ENCODE measurements around the gene RCHY1. TPM values are rescaled to one million over a fixed set of nuclear protein-coding genes. Genes with fewer than 3 reads are reported as not detected.

The RCHY1 gene
- total RNA-seq, 2 experiments from 2014 or later, result 33.6 to 37.0 TPM

DNA sequence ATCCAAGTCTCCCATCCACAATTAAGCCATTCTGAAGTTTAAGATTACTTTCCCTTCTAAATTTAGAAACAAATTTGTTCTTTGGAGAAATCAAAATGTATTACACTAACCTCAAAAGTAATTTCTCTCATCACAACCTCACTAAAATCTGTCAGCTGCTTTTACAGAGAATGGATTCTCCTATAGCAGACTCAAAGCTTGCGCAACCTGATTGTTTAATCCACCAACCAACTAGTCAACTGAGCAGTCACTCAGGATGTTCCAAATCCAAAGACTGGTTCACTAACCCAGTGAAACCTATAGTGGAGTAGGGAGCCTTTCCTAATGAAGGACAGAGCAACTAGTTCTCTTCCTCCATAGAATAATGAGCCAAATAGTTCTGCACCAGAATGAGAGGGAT is 44.3 kb downstream of the RCHY1 start:
- ChIA-PET POLR2A (no interaction called here), CTCF (no interaction called here)
- ATAC-seq (ENCODE audit: poor library complexity) (no peak), DNase-seq (no peak)
- TF ChIP-seq, protein P1, sequence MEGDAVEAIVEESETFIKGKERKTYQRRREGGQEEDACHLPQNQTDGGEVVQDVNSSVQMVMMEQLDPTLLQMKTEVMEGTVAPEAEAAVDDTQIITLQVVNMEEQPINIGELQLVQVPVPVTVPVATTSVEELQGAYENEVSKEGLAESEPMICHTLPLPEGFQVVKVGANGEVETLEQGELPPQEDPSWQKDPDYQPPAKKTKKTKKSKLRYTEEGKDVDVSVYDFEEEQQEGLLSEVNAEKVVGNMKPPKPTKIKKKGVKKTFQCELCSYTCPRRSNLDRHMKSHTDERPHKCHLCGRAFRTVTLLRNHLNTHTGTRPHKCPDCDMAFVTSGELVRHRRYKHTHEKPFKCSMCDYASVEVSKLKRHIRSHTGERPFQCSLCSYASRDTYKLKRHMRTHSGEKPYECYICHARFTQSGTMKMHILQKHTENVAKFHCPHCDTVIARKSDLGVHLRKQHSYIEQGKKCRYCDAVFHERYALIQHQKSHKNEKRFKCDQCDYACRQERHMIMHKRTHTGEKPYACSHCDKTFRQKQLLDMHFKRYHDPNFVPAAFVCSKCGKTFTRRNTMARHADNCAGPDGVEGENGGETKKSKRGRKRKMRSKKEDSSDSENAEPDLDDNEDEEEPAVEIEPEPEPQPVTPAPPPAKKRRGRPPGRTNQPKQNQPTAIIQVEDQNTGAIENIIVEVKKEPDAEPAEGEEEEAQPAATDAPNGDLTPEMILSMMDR (IDR thresholded peaks at IDR 0.05), result no peak
- H3K4me1 ChIP-seq (ENCODE audit: insufficient read depth, low read length), result no peaks in the 10 kb centered on the region
- Mint-ChIP-seq H3K4me3 (no peak overlapping the region), H3K9me3 (no peaks in the 10 kb centered on the region), H3K4me1 (ENCODE audit: low read depth) (no peaks in the 10 kb centered on the region), H3K27ac (no peak overlapping the region), H3K36me3 (ENCODE audit: low read depth) (peaks cover 13% of the 10 kb centered on the region), H3K27me3 (no peaks in the 10 kb centered on the region)
- no peaks in the 10 kb centered on the region for H3K27me3 ChIP-seq (ENCODE audit: control insufficient read depth in 1 of 2, insufficient read depth in 2 of 2, low read length in 2 of 2)
- no peaks in the 10 kb centered on the region for H3K9me3 ChIP-seq (ENCODE audit: control insufficient read depth in 1 of 2, insufficient read depth in 1 of 2, low read length in 2 of 2)
- H3K4me3 ChIP-seq (ENCODE audit: low read length), result no peak overlapping the region
- no peak overlapping the region for H3K27ac ChIP-seq (ENCODE audit: low read depth in 1 of 2, low read length in 2 of 2)
- H3K36me3 ChIP-seq (ENCODE audit: insufficient read depth, low read length), result no peaks in the 10 kb centered on the region
- intact Hi-C loops (cut with DNase I, micrococcal nuclease), result no loop called here

DNA sequence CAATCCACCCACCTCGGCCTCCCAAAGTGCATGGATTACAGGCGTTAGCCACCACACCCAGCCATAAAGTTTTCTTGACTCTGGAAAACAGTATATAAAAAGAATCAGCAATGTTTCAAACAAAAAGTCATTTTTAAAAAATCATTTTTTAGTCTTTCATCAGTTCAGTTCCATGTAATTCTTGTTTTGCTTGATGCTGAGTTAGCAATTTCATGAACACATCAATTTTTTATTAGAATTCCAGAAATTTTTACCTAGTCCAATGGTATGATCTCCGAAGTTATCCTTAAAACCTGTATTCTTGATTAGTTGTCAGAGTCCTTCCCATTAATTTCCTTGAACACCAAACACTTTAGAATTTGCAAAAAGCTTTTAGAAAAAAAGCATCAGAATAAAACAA is 56.8 kb downstream of the RCHY1 start:
- H3K4me3 ChIP-seq (ENCODE audit: low read length), result no peak overlapping the region
- Mint-ChIP-seq H3K9me3 (no peaks in the 10 kb centered on the region), H3K27me3 (peaks cover 22% of the 10 kb centered on the region), H3K27ac (no peak overlapping the region), H3K4me3 (no peak overlapping the region), H3K36me3 (ENCODE audit: low read depth) (no peaks in the 10 kb centered on the region), H3K4me1 (ENCODE audit: low read depth) (no peaks in the 10 kb centered on the region)
- intact Hi-C loops (cut with DNase I, micrococcal nuclease), result no loop called here
- POLR2A ChIA-PET, result no interaction called here
- H3K9me3 ChIP-seq (ENCODE audit: control insufficient read depth in 1 of 2, insufficient read depth in 1 of 2, low read length in 2 of 2), result peaks cover 0 to 5% of the 10 kb centered on the region in 2 experiments
- H3K4me1 ChIP-seq (ENCODE audit: insufficient read depth, low read length), result no peaks in the 10 kb centered on the region
- DNase-seq (no peak), ATAC-seq (ENCODE audit: poor library complexity) (no peak)
- TF ChIP-seq, protein P1 (IDR thresholded peaks at IDR 0.05), result no peak
- peaks cover 0 to 5% of the 10 kb centered on the region in 2 experiments for H3K27me3 ChIP-seq (ENCODE audit: control insufficient read depth in 1 of 2, insufficient read depth in 2 of 2, low read length in 2 of 2)
- no peak overlapping the region for H3K27ac ChIP-seq (ENCODE audit: low read depth in 1 of 2, low read length in 2 of 2)
- H3K36me3 ChIP-seq (ENCODE audit: insufficient read depth, low read length), result no peaks in the 10 kb centered on the region
- CTCF ChIA-PET, result no interaction called here

DNA sequence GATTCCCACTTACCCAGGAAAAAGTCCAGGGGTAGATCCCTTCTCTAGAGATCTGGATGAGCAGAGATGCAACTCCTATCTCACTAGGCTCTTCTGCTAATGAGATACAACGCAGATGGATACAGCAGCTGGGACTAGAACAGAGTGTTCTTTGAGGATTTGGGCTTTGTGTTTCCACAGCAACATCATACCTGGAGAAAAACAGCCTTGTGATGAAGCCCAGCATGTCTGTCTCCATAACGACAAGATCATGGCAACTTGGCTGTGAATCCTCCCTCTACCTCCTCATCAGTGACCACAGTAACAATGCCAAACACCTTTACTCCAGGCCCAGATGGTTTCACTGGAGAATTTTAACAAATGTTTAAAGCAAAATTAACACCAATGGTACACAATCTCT is 80.1 kb downstream of the RCHY1 start:
- POLR2A ChIA-PET, result no interaction called here

More for the DNA sequence above, 80.1 kb downstream of the RCHY1 start:
- no peaks in the 10 kb centered on the region for H3K4me1 Mint-ChIP-seq (ENCODE audit: low read depth)
- DNase-seq (no peak), ATAC-seq (ENCODE audit: poor library complexity) (no peak)
- Histone ChIP-seq H3K9me3 (ENCODE audit: control insufficient read depth in 1 of 2, insufficient read depth in 1 of 2, low read length in 2 of 2) (peaks cover 0 to 5% of the 10 kb centered on the region in 2 experiments), H3K4me3 (ENCODE audit: low read length) (no peak overlapping the region), H3K27ac (ENCODE audit: low read depth in 1 of 2, low read length in 2 of 2) (no peak overlapping the region), H3K4me1 (ENCODE audit: insufficient read depth, low read length) (no peaks in the 10 kb centered on the region), H3K27me3 (ENCODE audit: control insufficient read depth in 1 of 2, insufficient read depth in 2 of 2, low read length in 2 of 2) (peaks cover 4% of the 10 kb centered on the region in 2 experiments), H3K36me3 (ENCODE audit: insufficient read depth, low read length) (no peaks in the 10 kb centered on the region)
- no peaks in the 10 kb centered on the region for H3K36me3 Mint-ChIP-seq (ENCODE audit: low read depth)
- peaks cover 5% of the 10 kb centered on the region for H3K9me3 Mint-ChIP-seq
- H3K27ac Mint-ChIP-seq, result no peak overlapping the region
- H3K27me3 Mint-ChIP-seq, result peaks cover 37% of the 10 kb centered on the region
- H3K4me3 Mint-ChIP-seq, result no peak overlapping the region
- intact Hi-C loops (cut with DNase I, micrococcal nuclease), result no loop called here
- CTCF ChIA-PET, result no interaction called here
- TF ChIP-seq, protein P1 (IDR thresholded peaks at IDR 0.05), result no peak

Measured in CD4-positive, alpha-beta T cell (primary cell).